Neuronal stem cell (in vitro differentiated cells): Measurements from ENCODE around the gene SSH3.

ENCODE experiments used
- DNase-seq: peaks from one replicate; pipeline ENCODE4 v3.0.0-alpha.2; 2013; ENCODE audit warnings: low spot score
- H2AFZ ChIP-seq: one replicate; pipeline ENCODE4 v1.6.1; 2013; ENCODE audit warnings: mild to moderate bottlenecking, low read length, inconsistent platforms
- H2AK5ac ChIP-seq: 2 replicates; pipeline ENCODE4 v1.6.1; 2013; ENCODE audit warnings: low read depth, mild to moderate bottlenecking, inconsistent platforms, low read length, moderate library complexity, mixed read lengths
- H2BK120ac ChIP-seq: 2 replicates; pipeline ENCODE4 v1.6.1; 2013; ENCODE audit warnings: low read depth, mild to moderate bottlenecking, inconsistent platforms, low read length, moderate library complexity, mixed read lengths
- H2BK12ac ChIP-seq: one replicate; pipeline ENCODE4 v1.6.1; 2013; ENCODE audit warnings: low read length, inconsistent platforms
- H2BK15ac ChIP-seq: 2 replicates; pipeline ENCODE4 v1.6.1; 2013; ENCODE audit warnings: mild to moderate bottlenecking, low read length, inconsistent platforms, mixed read lengths
- H2BK5ac ChIP-seq: one replicate; pipeline ENCODE4 v1.6.1; 2013; ENCODE audit warnings: inconsistent platforms, mild to moderate bottlenecking, low read length, moderate library complexity
- H3K14ac ChIP-seq: one replicate; pipeline ENCODE4 v1.6.1; 2013; ENCODE audit warnings: low read length, inconsistent platforms
- H3K18ac ChIP-seq: 2 replicates; pipeline ENCODE4 v1.6.1; 2013; ENCODE audit warnings: low read length, inconsistent platforms
- H3K23ac ChIP-seq: 2 replicates; pipeline ENCODE4 v1.6.1; 2013; ENCODE audit warnings: low read depth, mild to moderate bottlenecking, mixed read lengths, low read length, inconsistent platforms; ENCODE audit not compliant: poor library complexity
- H3K27ac ChIP-seq: replicated peaks from 3 replicates; pipeline ENCODE4 v1.5.1; 2013; ENCODE audit warnings: low read length, inconsistent platforms
- H3K27me3 ChIP-seq, 3 experiments: 2 replicates each; pipeline ENCODE4 v1.6.1; 2013; ENCODE audit warnings: low read length in 3 of 3, mild to moderate bottlenecking in 2 of 3, inconsistent platforms in 1 of 3, low read depth in 1 of 3, mixed read lengths in 1 of 3, moderate library complexity in 1 of 3; ENCODE audit not compliant: control insufficient read depth in 3 of 3, insufficient read depth in 3 of 3
- H3K36me3 ChIP-seq, 2 donors: replicated peaks in 1 of 2; 2 replicates each; pipeline ENCODE4 v1.6.1; 2013; ENCODE audit warnings: low read length in 2 of 2; ENCODE audit not compliant: control insufficient read depth in 2 of 2, insufficient read depth in 2 of 2
- H3K4ac ChIP-seq: 2 replicates; pipeline ENCODE4 v1.6.1; 2013; ENCODE audit warnings: inconsistent platforms, mild to moderate bottlenecking, low read length, moderate library complexity
- H3K4me1 ChIP-seq, 2 donors: 1 replicate in 1 of 2; 2 replicates in 1 of 2; pipeline ENCODE4 v1.6.1; 2013; ENCODE audit warnings: low read length in 2 of 2, low read depth in 1 of 2; ENCODE audit not compliant: control insufficient read depth in 2 of 2, insufficient read depth in 1 of 2
- H3K4me2 ChIP-seq: one replicate; pipeline ENCODE4 v1.6.1; 2013; ENCODE audit warnings: mild to moderate bottlenecking, low read length, inconsistent platforms; ENCODE audit not compliant: insufficient read depth, poor library complexity, severe bottlenecking
- H3K4me3 ChIP-seq, 2 donors: 2 replicates each; pipeline ENCODE4 v1.5.1; 2013; ENCODE audit warnings: low read length in 2 of 2, mild to moderate bottlenecking in 2 of 2, inconsistent platforms in 1 of 2, moderate library complexity in 1 of 2
- H3K79me1 ChIP-seq: one replicate; pipeline ENCODE4 v1.6.1; 2013; ENCODE audit warnings: low read depth, mild to moderate bottlenecking, inconsistent platforms, low read length, moderate library complexity
- H3K9ac ChIP-seq: one replicate; pipeline ENCODE4 v1.6.1; 2013; ENCODE audit warnings: mild to moderate bottlenecking, low read depth, low read length, inconsistent platforms; ENCODE audit not compliant: poor library complexity
- H3K9me3 ChIP-seq, 2 donors: replicated peaks in 1 of 2; 2 replicates each; pipeline versions ENCODE3 to v1.6.1; 2013; ENCODE audit warnings: low read length in 2 of 2, mild to moderate bottlenecking in 2 of 2, inconsistent platforms in 1 of 2, low read depth in 1 of 2, mixed read lengths in 1 of 2, moderate library complexity in 1 of 2; ENCODE audit not compliant: control insufficient read depth in 2 of 2, insufficient read depth in 1 of 2
- H4K8ac ChIP-seq: one replicate; pipeline ENCODE4 v1.6.1; 2013; ENCODE audit warnings: low read depth, mild to moderate bottlenecking, inconsistent platforms, low read length, moderate library complexity
- H4K91ac ChIP-seq: one replicate; pipeline ENCODE4 v1.6.1; 2013; ENCODE audit warnings: low read length, low read depth, mild to moderate bottlenecking, inconsistent platforms; ENCODE audit not compliant: poor library complexity
- WGBS, 2 donors: extraction: QIAGEN DNeasy Blood & Tissue Kit; methylation state at CpG; one replicate each; pipeline ENCODE4 v1.1.7; 2013; ENCODE audit warnings: missing lambda C conversion rate in 2 of 2, mixed read lengths in 1 of 2; ENCODE audit not compliant: insufficient read length in 2 of 2, insufficient replicate concordance in 1 of 2; ENCODE audit errors: extremely low coverage in 2 of 2; 5-methylcytosine and 5-hydroxymethylcytosine counted together

SSH3 gene

DNA sequence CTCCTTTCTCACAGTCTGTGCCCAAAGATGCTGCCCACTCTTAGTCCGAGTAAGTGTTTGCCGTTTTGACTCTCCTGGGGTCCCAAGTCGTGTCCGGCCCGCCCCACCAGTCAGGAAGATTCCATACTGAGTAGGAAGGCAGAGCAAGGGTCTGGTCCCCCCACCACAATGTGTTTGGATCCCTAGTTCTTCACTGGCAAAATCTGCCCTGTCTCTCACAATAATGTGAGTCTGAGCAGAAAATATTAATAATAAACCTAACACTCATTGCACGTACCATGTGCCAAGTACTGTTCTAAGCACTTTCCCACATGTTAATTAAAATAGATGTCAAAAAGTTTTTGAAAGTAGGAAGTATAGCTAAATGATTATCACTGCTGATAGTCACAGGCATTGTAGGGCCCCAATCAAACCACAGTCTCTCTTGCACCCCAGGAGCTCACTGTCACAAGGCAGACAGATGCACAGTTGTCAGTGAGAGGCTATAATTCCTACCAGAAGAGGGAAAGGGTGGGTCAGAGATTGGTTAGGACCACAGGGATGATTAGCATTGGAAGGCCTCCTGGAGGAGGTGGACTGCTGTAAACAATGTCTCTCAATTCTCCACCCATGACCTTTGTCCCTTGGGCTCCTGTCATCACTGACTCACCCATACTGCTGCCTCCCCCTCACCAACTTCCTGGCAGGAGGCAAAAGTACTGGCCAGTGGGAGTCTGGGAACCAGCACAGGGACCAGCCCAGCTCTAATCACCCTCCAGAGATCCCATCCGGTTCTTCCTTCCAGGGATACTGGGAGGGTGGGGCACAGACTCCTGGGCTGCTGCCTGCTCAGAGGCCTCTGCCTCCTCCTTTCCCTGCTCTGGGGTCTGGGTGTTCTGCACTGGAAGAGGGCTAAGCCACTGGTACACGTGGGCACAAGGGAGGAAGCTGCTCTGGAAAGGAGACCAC is 51.0 kb downstream of the SSH3 start:
- Histone ChIP-seq H3K9ac (peak overlapping the region; percentile 75), H3K14ac (peak overlapping the region; percentile 60), H2AK5ac (peak overlapping the region; percentile 91), H3K4me1 (peaks cover 22 to 26% of the 10 kb centered on the region in 2 donors), H3K18ac (peak overlapping the region; percentile 44), H3K27me3 (no peaks in the 10 kb centered on the region), H3K79me1 (peaks cover 1% of the 10 kb centered on the region), H2BK15ac (peak overlapping the region; percentile 79), H2BK120ac (peak overlapping the region; percentile 5), H3K4me3 (peak overlapping the region; percentile 68 to 70), H4K91ac (peak overlapping the region; percentile 50), H3K4me2 (peak overlapping the region; percentile 69), H2BK5ac (peak overlapping the region; percentile 82), H3K23ac (peak overlapping the region; percentile 8), H2AFZ (peak overlapping the region; percentile 97), H3K4ac (no peak overlapping the region), H3K36me3 (no peaks in the 10 kb centered on the region), H3K27ac (peak overlapping the region; percentile 80), H3K9me3 (no peaks in the 10 kb centered on the region), H2BK12ac (peak overlapping the region; percentile 59), H4K8ac (no peak overlapping the region)
- DNase-seq: no peak
- no CpG with 5 or more reads among the region's 8 CpGs for WGBS, 2 donors

DNA sequence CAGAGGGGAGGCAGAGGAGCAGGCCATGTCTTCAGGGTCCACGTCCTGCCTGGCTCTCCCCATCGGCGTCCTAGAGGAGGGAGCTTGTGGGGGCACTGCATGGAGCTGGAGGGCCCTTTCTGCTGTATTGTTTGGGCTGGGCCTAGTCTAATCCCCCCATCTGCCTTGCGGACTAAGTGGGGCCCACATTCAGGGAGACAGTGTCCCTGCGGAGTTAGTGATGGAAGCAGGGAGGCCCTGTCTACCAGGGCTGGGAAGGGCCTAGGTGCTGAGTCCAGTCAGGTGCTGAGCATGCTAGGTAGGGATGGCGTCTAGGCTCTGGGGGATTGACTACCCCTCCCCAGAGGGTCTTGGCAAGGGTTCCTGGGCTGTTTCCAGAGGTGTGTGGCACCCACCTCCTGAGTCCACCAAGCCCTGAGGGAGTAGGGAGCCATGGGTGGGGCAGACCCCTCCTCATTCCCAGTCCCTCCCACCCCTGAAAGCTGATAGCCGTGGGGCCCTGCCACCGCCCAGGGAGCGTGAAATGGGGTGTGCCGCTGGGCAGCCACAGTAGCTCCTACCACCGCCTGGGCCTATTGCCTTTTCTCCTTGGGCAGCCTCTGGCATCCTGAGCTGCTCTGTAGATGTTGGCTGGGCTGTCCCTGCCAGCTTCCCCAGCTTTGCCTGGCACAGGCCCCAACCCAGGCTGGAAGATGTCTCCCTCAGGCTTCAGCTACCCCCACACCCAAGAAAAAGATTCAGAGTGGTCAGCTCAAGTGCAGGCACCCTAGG is 51.9 kb downstream of the SSH3 start:
- Histone ChIP-seq H3K4ac (no peak overlapping the region), H3K4me1 (peaks cover 22 to 26% of the 10 kb centered on the region in 2 donors), H2BK12ac (no peak overlapping the region), H4K91ac (peak overlapping the region; percentile 50), H3K36me3 (no peaks in the 10 kb centered on the region), H3K4me2 (no peak overlapping the region), H2AFZ (no peak overlapping the region), H3K18ac (peak overlapping the region; percentile 34), H3K27me3 (no peaks in the 10 kb centered on the region), H4K8ac (no peak overlapping the region), H2BK15ac (peak overlapping the region; percentile 79), H2BK120ac (peak overlapping the region; percentile 5), H3K23ac (peak overlapping the region; percentile 8), H2BK5ac (peak overlapping the region; percentile 82), H3K4me3 (peak overlapping the region in 1 of 2 donors; percentile 7), H3K79me1 (peaks cover 1% of the 10 kb centered on the region), H3K9ac (peak overlapping the region; percentile 9), H3K9me3 (no peaks in the 10 kb centered on the region), H3K14ac (peak overlapping the region; percentile 60), H2AK5ac (peak overlapping the region; percentile 91), H3K27ac (peak overlapping the region; percentile 40)
- no peak for DNase-seq
- WGBS, 2 donors: no CpG with 5 or more reads among the region's 11 CpGs

DNA sequence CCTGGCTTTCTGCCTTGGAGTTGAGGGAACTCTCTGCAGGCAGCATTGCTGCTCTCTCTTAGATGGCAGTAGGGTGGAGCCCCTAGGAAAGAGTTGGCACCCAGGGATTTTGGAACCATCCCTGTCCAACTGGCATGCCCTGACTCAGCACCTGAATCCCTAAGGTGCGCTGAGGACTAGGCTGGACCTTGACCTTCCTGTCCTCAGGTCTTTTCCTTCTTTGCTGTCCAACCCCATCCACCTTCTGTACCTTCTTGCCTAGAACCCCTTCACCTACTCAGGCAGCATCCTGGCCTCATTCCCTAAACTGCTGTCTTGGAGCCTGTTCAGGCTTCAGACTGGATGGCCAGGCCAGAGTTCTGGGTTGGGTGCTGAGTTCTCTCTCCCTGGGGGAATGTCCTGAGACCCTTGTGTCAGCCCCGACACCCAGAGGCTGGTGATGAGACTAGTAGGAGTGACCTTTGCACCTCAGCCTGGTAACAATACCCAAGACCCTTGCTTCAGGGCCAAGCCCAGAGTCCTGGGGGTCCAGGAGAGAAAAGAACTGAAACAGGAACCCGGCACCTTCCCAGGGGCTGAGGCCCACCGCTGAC is 52.6 kb downstream of the SSH3 start:
- Histone ChIP-seq H3K4me2 (no peak overlapping the region), H2BK120ac (peak overlapping the region; percentile 2)
- WGBS, 2 donors: no CpG with 5 or more reads among the region's 4 CpGs

More for the DNA sequence above, 52.6 kb downstream of the SSH3 start:
- Histone ChIP-seq H2AK5ac (peak overlapping the region; percentile 91), H2BK12ac (peak overlapping the region; percentile 0), H2BK5ac (peak overlapping the region; percentile 82), H3K23ac (no peak overlapping the region), H4K91ac (peak overlapping the region; percentile 48), H2AFZ (no peak overlapping the region), H3K36me3 (no peaks in the 10 kb centered on the region), H3K9ac (no peak overlapping the region), H3K18ac (no peak overlapping the region), H3K27ac (no peak overlapping the region), H3K4me3 (peak overlapping the region in 1 of 2 donors; percentile 7), H3K27me3 (no peaks in the 10 kb centered on the region), H3K79me1 (peaks cover 1% of the 10 kb centered on the region), H4K8ac (no peak overlapping the region), H2BK15ac (peak overlapping the region; percentile 79), H3K14ac (no peak overlapping the region), H3K4ac (no peak overlapping the region), H3K9me3 (no peaks in the 10 kb centered on the region), H3K4me1 (peaks cover 22 to 26% of the 10 kb centered on the region in 2 donors)
- no peak for DNase-seq
